Measurements from ENCODE around the gene IGFL1. TPM values are rescaled to one million over a fixed set of nuclear protein-coding genes. Genes with fewer than 3 reads are reported as not detected.
"Not testable (repeated sequence)": the region's sequence is repeated elsewhere in the genome, so short reads cannot be mapped to it uniquely, and the experiment has no call there.

IGFL1 gene
- total RNA-seq (2014; rRNA removed) = not detected in 2 replicates
- not detected for polyA plus RNA-seq (2012)

- no peak for DNase-seq (ENCODE audit: low read depth)
These were observed at the start of gene IGFL1 for GRCh38 chr19:46229442-46229841. IGFL1 (plus strand) TSS chr19:46229742; CDS start chr19:46229775, 33 bp downstream.

GRCh38 chr19:46180701-46181387, 48.7 kb upstream of the IGFL1 start:
- DNase-seq (ENCODE audit: low read depth) = peak; percentile 75

- DNase-seq (ENCODE audit: low read depth) = peak; percentile 45
These were observed 48.2 kb upstream of the IGFL1 start for GRCh38 chr19:46181388-46181779.

- DNase-seq (ENCODE audit: low read depth) = no peak
These were observed 47.1 kb upstream of the IGFL1 start for GRCh38 chr19:46182476-46182875.

GRCh38 chr19:46184775-46185710, 44.5 kb upstream of the IGFL1 start:
- peak; percentile 65 for DNase-seq (ENCODE audit: low read depth)

GRCh38 chr19:46186101-46186716, 43.3 kb upstream of the IGFL1 start:
- no peak for DNase-seq (ENCODE audit: low read depth)

GRCh38 chr19:46186717-46187101, 42.8 kb upstream of the IGFL1 start:
- DNase-seq (ENCODE audit: low read depth) = no peak

- DNase-seq (ENCODE audit: low read depth) = no peak
These were observed 39.3 kb upstream of the IGFL1 start for GRCh38 chr19:46189971-46190888.

- no peak for DNase-seq (ENCODE audit: low read depth)
These were observed 38.2 kb upstream of the IGFL1 start for GRCh38 chr19:46191356-46191755.

GRCh38 chr19:46191972-46192371, 37.6 kb upstream of the IGFL1 start:
- no peak for DNase-seq (ENCODE audit: low read depth)

GRCh38 chr19:46192626-46192991, 36.9 kb upstream of the IGFL1 start:
- not testable (repeated sequence) for DNase-seq (ENCODE audit: low read depth)

- DNase-seq (ENCODE audit: low read depth) = peak; percentile 64
These were observed 36.4 kb upstream of the IGFL1 start for GRCh38 chr19:46192992-46193650.

- no peak for DNase-seq (ENCODE audit: low read depth)
These were observed 35.9 kb upstream of the IGFL1 start for GRCh38 chr19:46193678-46194077.

GRCh38 chr19:46195104-46195503, 34.4 kb upstream of the IGFL1 start:
- no peak for DNase-seq (ENCODE audit: low read depth)

GRCh38 chr19:46195919-46196318, 33.6 kb upstream of the IGFL1 start:
- DNase-seq (ENCODE audit: low read depth) = not testable (repeated sequence)

- DNase-seq (ENCODE audit: low read depth) = no peak
These were observed 33.0 kb upstream of the IGFL1 start for GRCh38 chr19:46196410-46197124.

GRCh38 chr19:46197314-46198070, 32.0 kb upstream of the IGFL1 start:
- no peak for DNase-seq (ENCODE audit: low read depth)

GRCh38 chr19:46198756-46199155, 30.8 kb upstream of the IGFL1 start:
- DNase-seq (ENCODE audit: low read depth) = no peak
